B cell (primary cell): ENCODE data around the gene TNFAIP1. TPM values are rescaled to one million over a fixed set of nuclear protein-coding genes. Genes with fewer than 3 reads are reported as not detected.

ENCODE experiments used
- ATAC-seq: fragments of 200-7000 bp; cut with Tn5 transposase; one replicate; pipeline ENCODE4 v1.10.0; 2021; ENCODE audit warnings: low read depth, mild to moderate bottlenecking, moderate number of reproducible peaks, moderate library complexity
- CTCF ChIA-PET: fragments of 350-600 bp; sonication (Branson Sonifier 250); formaldehyde crosslinking; loops from one replicate; lab custom pipeline; 2021; ENCODE audit warnings: antibody characterized with exemption, inconsistent platforms; lab: Charles Lee
- POLR2A ChIA-PET: fragments of 350-600 bp; sonication (Branson Sonifier 250); formaldehyde crosslinking; loops from one replicate; lab custom pipeline; 2021; ENCODE audit warnings: antibody characterized with exemption; lab: Charles Lee
- DNase-seq: peaks from one replicate; pipeline ENCODE4 v3.0.0; 2013
- H2AFZ ChIP-seq: 2 replicates; pipeline ENCODE4 v1.6.1; 2012; ENCODE audit warnings: mild to moderate bottlenecking, low read depth, low read length; ENCODE audit not compliant: insufficient read depth, poor library complexity, severe bottlenecking
- H3K27ac ChIP-seq, 2 donors: 1 replicate in 1 of 2; 2 replicates in 1 of 2; pipeline ENCODE4 v1.5.1; 2012 to 2013; ENCODE audit warnings: low read length in 2 of 2, mild to moderate bottlenecking in 2 of 2, moderate library complexity in 1 of 2
- H3K27me3 ChIP-seq, 4 experiments: fragments of 200-600 bp in 1 of 4; sonication (generic) in 1 of 4; replicated peaks in 1 of 4; 1 replicate in 2 of 4; 2 replicates in 2 of 4; pipeline versions ENCODE4 v1.6.1 to v1.7.0; 2013 to 2016; ENCODE audit warnings: low read length in 3 of 4, mild to moderate bottlenecking in 2 of 4, mixed read lengths in 1 of 4, moderate library complexity in 1 of 4; ENCODE audit not compliant: insufficient read depth in 4 of 4, control insufficient read depth in 3 of 4; ENCODE audit errors: control extremely low read depth in 1 of 4
- H3K36me3 ChIP-seq, 2 experiments: replicated peaks in 1 of 2; 1 replicate in 1 of 2; 2 replicates in 1 of 2; pipeline versions ENCODE4 v1.6.1 to v1.7.1; 2013; ENCODE audit warnings: low read length in 1 of 2; ENCODE audit not compliant: insufficient read depth in 2 of 2, control insufficient read depth in 1 of 2; ENCODE audit errors: control extremely low read depth in 1 of 2, extremely low read depth in 1 of 2
- H3K4me1 ChIP-seq, 2 donors: fragments of 200-600 bp in 1 of 2; sonication (generic) in 1 of 2; 1 replicate in 1 of 2; 2 replicates in 1 of 2; pipeline versions ENCODE4 v1.5.1 to v1.6.1; 2013 to 2017; ENCODE audit warnings: low read length in 2 of 2; ENCODE audit not compliant: control insufficient read depth in 2 of 2, insufficient read depth in 2 of 2
- H3K4me2 ChIP-seq: replicated peaks from 2 replicates; pipeline ENCODE3; 2012; ENCODE audit warnings: mild to moderate bottlenecking, low read depth, low read length; ENCODE audit not compliant: poor library complexity, severe bottlenecking
- H3K4me3 ChIP-seq, 5 experiments: fragments of 200-600 bp in 1 of 5; sonication (generic) in 1 of 5; 1 replicate in 3 of 5; 2 replicates in 2 of 5; pipeline versions ENCODE4 v1.5.1 to v1.7.0; 2011 to 2016; ENCODE audit warnings: low read length in 4 of 5, mild to moderate bottlenecking in 4 of 5, low read depth in 2 of 5, control low read depth in 1 of 5, moderate library complexity in 1 of 5; ENCODE audit not compliant: insufficient read depth in 1 of 5; ENCODE audit errors: control extremely low read depth in 1 of 5, extremely low read depth in 1 of 5
- H3K79me2 ChIP-seq: fragments of 200-600 bp; sonication (generic); one replicate; pipeline ENCODE4 v1.6.0; 2016; ENCODE audit warnings: low read length; ENCODE audit not compliant: control insufficient read depth, insufficient read depth
- H3K9ac ChIP-seq: fragments of 200-600 bp; sonication (generic); 2 replicates; pipeline ENCODE4 v1.6.1; 2017; ENCODE audit warnings: mild to moderate bottlenecking, low read length, moderate library complexity
- H3K9me3 ChIP-seq, 3 donors: one replicate each; pipeline versions ENCODE4 v1.6.1 to v1.7.1; 2013; ENCODE audit warnings: low read length in 2 of 3; ENCODE audit not compliant: control insufficient read depth in 2 of 3, insufficient read depth in 1 of 3; ENCODE audit errors: control extremely low read depth in 1 of 3
- H4K20me1 ChIP-seq: 2 replicates; pipeline ENCODE4 v1.6.0; 2012; ENCODE audit warnings: mild to moderate bottlenecking, low read length; ENCODE audit not compliant: insufficient read depth, control insufficient read depth, poor library complexity, severe bottlenecking
- H3K27ac Mint-ChIP-seq: one replicate; pipeline ENCODE4 v1.8.0; 2021; ENCODE audit warnings: mixed read lengths
- H3K27me3 Mint-ChIP-seq: one replicate; pipeline ENCODE4 v1.8.0; 2021; ENCODE audit warnings: mixed read lengths
- H3K4me1 Mint-ChIP-seq: one replicate; pipeline ENCODE4 v1.8.0; 2021; ENCODE audit warnings: mixed read lengths
- H3K4me3 Mint-ChIP-seq: one replicate; pipeline ENCODE4 v1.8.0; 2021; ENCODE audit warnings: mixed read lengths
- H3K9me3 Mint-ChIP-seq: one replicate; pipeline ENCODE4 v1.8.0; 2022; ENCODE audit warnings: mixed read lengths; ENCODE audit not compliant: insufficient read depth
- CTCF ChIP-seq: fragments of 200-600 bp; IDR thresholded peaks from one replicate; pipeline ENCODE4 v1.8.0; 2022; ENCODE audit warnings: antibody characterized with exemption, mild to moderate bottlenecking
- EZH2 ChIP-seq: IDR thresholded peaks from 2 replicates; pipeline ENCODE4 v1.6.1; 2012; ENCODE audit warnings: borderline replicate concordance, low read depth, mild to moderate bottlenecking, moderate library complexity, low read length; ENCODE audit not compliant: insufficient read depth, poor library complexity, severe bottlenecking
- WGBS: methylation state at CpG from one replicate; pipeline ENCODE4 v1.1.5; 2013; ENCODE audit warnings: missing lambda C conversion rate; ENCODE audit not compliant: insufficient coverage; 5-methylcytosine and 5-hydroxymethylcytosine counted together
- intact Hi-C: fragments of 100-400 bp; cut with micrococcal nuclease; formaldehyde crosslinking; loops from one replicate; pipeline ENCODE4 v1.10.0; 2022
- polyA plus RNA-seq: library from polyadenylated mRNA; depleted of rRNA; stranded (reverse); fragments of >200 nt; gene quantifications from 2 replicates; pipeline ENCODE4 v1.2.3, GENCODE V29; 2012
- total RNA-seq, 2 donors: library from RNA; stranded (reverse); fragments of 120-200 nt in 1 of 2; gene quantifications; 1 replicate in 1 of 2; 2 replicates in 1 of 2; pipeline versions ENCODE4 v1.2.3 to v1.2.4, GENCODE V29; 2013 to 2022

Gene TNFAIP1
- total and polyA plus RNA-seq, 2 donors (not counting 1 experiment from before 2014, with no cell fraction given) = 10.7 to 20.4 TPM

- Mint-ChIP-seq H3K9me3 (no peaks in the 10 kb centered on the region), H3K4me1 (peaks cover 10% of the 10 kb centered on the region), H3K27ac (no peak overlapping the region), H3K4me3 (no peak overlapping the region), H3K27me3 (no peaks in the 10 kb centered on the region)
- CTCF ChIA-PET = no interaction called here
- no peak for ATAC-seq
- Histone ChIP-seq H3K36me3 (peaks cover 0 to 59% of the 10 kb centered on the region in 2 experiments), H2AFZ (no peak overlapping the region), H3K9me3 (no peaks in the 10 kb centered on the region), H3K9ac (no peak overlapping the region), H3K79me2 (peaks cover 41% of the 10 kb centered on the region), H3K4me3 (no peak overlapping the region), H3K4me1 (peaks cover 3 to 5% of the 10 kb centered on the region in 2 donors), H4K20me1 (peaks cover 14% of the 10 kb centered on the region), H3K4me2 (no peak overlapping the region), H3K27me3 (no peaks in the 10 kb centered on the region), H3K27ac (no peak overlapping the region)
- no peak for TF ChIP-seq CTCF
- TF ChIP-seq EZH2 = no peak
- POLR2A ChIA-PET = interaction anchor here (0.7 kb wide), 1 partner anchor 16 kb away, joined by 3 read pairs; the partner anchor contains the start of gene POLDIP2
- intact Hi-C loops = no loop called here
- 100% methylated on average over 11 of the region's 11 CpGs for WGBS
- no peak for DNase-seq
These were observed 6.0 kb downstream of the TNFAIP1 start for GRCh38 chr17:28341516-28341915.

- no peaks in the 10 kb centered on the region for H3K27me3 ChIP-seq
- peaks cover 10% of the 10 kb centered on the region for H4K20me1 ChIP-seq
- H3K27ac ChIP-seq = no peak overlapping the region
- POLR2A ChIA-PET = interaction anchor here (0.7 kb wide), 1 partner anchor 15 kb away, joined by 3 read pairs; the partner anchor contains the start of gene POLDIP2
- H3K4me3 ChIP-seq = no peak overlapping the region
- peaks cover 0 to 67% of the 10 kb centered on the region in 2 experiments for H3K36me3 ChIP-seq
- H3K9ac ChIP-seq = no peak overlapping the region
- TF ChIP-seq EZH2 (no peak), CTCF (no peak)
- intact Hi-C loops = no loop called here
- H3K79me2 ChIP-seq = peaks cover 33% of the 10 kb centered on the region
- no peak overlapping the region for H2AFZ ChIP-seq
- Mint-ChIP-seq H3K4me3 (no peak overlapping the region), H3K9me3 (no peaks in the 10 kb centered on the region), H3K27ac (no peak overlapping the region), H3K27me3 (no peaks in the 10 kb centered on the region), H3K4me1 (peaks cover 2% of the 10 kb centered on the region)
- H3K4me2 ChIP-seq = no peak overlapping the region
- DNase-seq (no peak), ATAC-seq (no peak)
- H3K9me3 ChIP-seq = no peaks in the 10 kb centered on the region
- CTCF ChIA-PET = no interaction called here
- WGBS = 98% methylated on average over 14 of the region's 14 CpGs
- no peaks in the 10 kb centered on the region for H3K4me1 ChIP-seq
These were observed 6.8 kb downstream of the TNFAIP1 start for GRCh38 chr17:28342313-28342712.
